H9 (cell line): Measurements from ENCODE around the gene ERC1. TPM values are rescaled to one million over a fixed set of nuclear protein-coding genes. Genes with fewer than 3 reads are reported as not detected.

Experiments used
- DNase-seq: peaks from one replicate; pipeline ENCODE4 v3.0.0-alpha.2; 2017
- H2AFZ ChIP-seq: one replicate; pipeline ENCODE4 v1.6.1; 2013; ENCODE audit warnings: mild to moderate bottlenecking, low read length, control low read depth, moderate library complexity
- H2AK5ac ChIP-seq: 2 replicates; pipeline ENCODE4 v1.6.1; 2013; ENCODE audit warnings: low read length, control low read depth, mixed read lengths; ENCODE audit not compliant: insufficient read length
- H2BK120ac ChIP-seq: one replicate; pipeline ENCODE4 v1.6.1; 2013; ENCODE audit warnings: low read depth, mild to moderate bottlenecking, low read length, control low read depth, inconsistent platforms; ENCODE audit not compliant: poor library complexity, severe bottlenecking
- H2BK12ac ChIP-seq: 2 replicates; pipeline ENCODE4 v1.6.1; 2013; ENCODE audit warnings: low read length, control low read depth, mixed read lengths, low read depth; ENCODE audit not compliant: insufficient read length
- H2BK15ac ChIP-seq: 2 replicates; pipeline ENCODE4 v1.6.1; 2013; ENCODE audit warnings: low read depth, low read length, control low read depth
- H2BK20ac ChIP-seq: one replicate; pipeline ENCODE4 v1.6.1; 2013; ENCODE audit warnings: low read depth, mild to moderate bottlenecking, low read length, control low read depth, inconsistent platforms; ENCODE audit not compliant: poor library complexity, severe bottlenecking
- H2BK5ac ChIP-seq: 2 replicates; pipeline ENCODE4 v1.6.1; 2013; ENCODE audit warnings: low read length, control low read depth, mixed read lengths; ENCODE audit not compliant: insufficient read length
- H3K14ac ChIP-seq: 2 replicates; pipeline ENCODE4 v1.6.1; 2013; ENCODE audit warnings: low read length, control low read depth; ENCODE audit not compliant: insufficient read depth
- H3K18ac ChIP-seq: 2 replicates; pipeline ENCODE4 v1.6.1; 2013; ENCODE audit warnings: low read depth, mild to moderate bottlenecking, mixed read lengths, low read length, control low read depth; ENCODE audit not compliant: insufficient read length
- H3K23ac ChIP-seq: 2 replicates; pipeline ENCODE4 v1.6.1; 2013; ENCODE audit warnings: low read length, control low read depth, mixed read lengths, low read depth; ENCODE audit not compliant: insufficient read length
- H3K23me2 ChIP-seq: 2 replicates; pipeline ENCODE4 v1.6.1; 2013; ENCODE audit warnings: low read depth, mild to moderate bottlenecking, mixed read lengths, low read length, control low read depth; ENCODE audit not compliant: insufficient read length, poor library complexity, severe bottlenecking
- H3K27ac ChIP-seq: 2 replicates; pipeline ENCODE4 v1.5.1; 2013; ENCODE audit warnings: low read length, control low read depth, mixed read lengths, low read depth; ENCODE audit not compliant: insufficient read length
- H3K27me3 ChIP-seq: 2 replicates; pipeline ENCODE4 v1.6.1; 2013; ENCODE audit warnings: low read length, control low read depth, inconsistent platforms; ENCODE audit not compliant: insufficient read depth
- H3K4ac ChIP-seq: 2 replicates; pipeline ENCODE4 v1.6.1; 2013; ENCODE audit warnings: low read depth, mild to moderate bottlenecking, control low read depth, inconsistent platforms, low read length, moderate library complexity
- H3K4me1 ChIP-seq: 2 replicates; pipeline ENCODE4 v1.6.1; 2013; ENCODE audit warnings: low read length, control low read depth, inconsistent platforms; ENCODE audit not compliant: insufficient read depth
- H3K4me2 ChIP-seq: 2 replicates; pipeline ENCODE4 v1.6.1; 2013; ENCODE audit warnings: low read length, control low read depth, mixed read lengths; ENCODE audit not compliant: insufficient read length, insufficient read depth
- H3K56ac ChIP-seq: 2 replicates; pipeline ENCODE4 v1.6.1; 2013; ENCODE audit warnings: low read depth, mild to moderate bottlenecking, mixed read lengths, low read length, control low read depth; ENCODE audit not compliant: insufficient read length
- H3K79me1 ChIP-seq: 2 replicates; pipeline ENCODE4 v1.6.1; 2013; ENCODE audit warnings: low read depth, mild to moderate bottlenecking, moderate library complexity, low read length, control low read depth, inconsistent platforms; ENCODE audit not compliant: insufficient read depth, poor library complexity, severe bottlenecking
- H3K79me2 ChIP-seq: 2 replicates; pipeline ENCODE4 v1.6.1; 2013; ENCODE audit warnings: low read length, control low read depth, inconsistent platforms; ENCODE audit not compliant: insufficient read depth
- H3K9ac ChIP-seq: 2 replicates; pipeline ENCODE4 v1.6.1; 2013; ENCODE audit warnings: low read length, control low read depth, mixed read lengths; ENCODE audit not compliant: insufficient read length; ENCODE audit errors: extremely low read depth
- H3K9me3 ChIP-seq: one replicate; pipeline ENCODE4 v1.6.1; 2013; ENCODE audit warnings: low read depth, low read length, inconsistent platforms; ENCODE audit not compliant: control insufficient read depth
- H3T11ph ChIP-seq: one replicate; pipeline ENCODE4 v1.6.1; 2013; ENCODE audit warnings: mild to moderate bottlenecking, low read length, control low read depth, inconsistent platforms
- H4K20me1 ChIP-seq: one replicate; pipeline ENCODE4 v1.6.1; 2013; ENCODE audit not compliant: control insufficient read depth, insufficient read length, insufficient read depth
- H4K5ac ChIP-seq: 2 replicates; pipeline ENCODE4 v1.6.1; 2013; ENCODE audit warnings: low read depth, mild to moderate bottlenecking, mixed read lengths, low read length, control low read depth; ENCODE audit not compliant: insufficient read length
- H4K8ac ChIP-seq: replicated peaks from 2 replicates; pipeline ENCODE4 v1.6.1; 2013; ENCODE audit warnings: low read length, control low read depth, mixed read lengths, low read depth; ENCODE audit not compliant: insufficient read length
- H4K91ac ChIP-seq: 2 replicates; pipeline ENCODE4 v1.6.1; 2013; ENCODE audit warnings: low read depth, mild to moderate bottlenecking, moderate library complexity, mixed read lengths, low read length, control low read depth; ENCODE audit not compliant: insufficient read length
- H3K27ac Mint-ChIP-seq, 3 experiments: 2 replicates in 2 of 3; 3 replicates in 1 of 3; pipeline ENCODE4 v1.8.0; 2020 to 2021; ENCODE audit warnings: mixed read lengths in 3 of 3, mild to moderate bottlenecking in 1 of 3, moderate library complexity in 1 of 3
- H3K27me3 Mint-ChIP-seq: 2 replicates; pipeline ENCODE4 v1.8.0; 2021; ENCODE audit warnings: low read depth, mild to moderate bottlenecking, moderate library complexity, mixed read lengths
- H3K36me3 Mint-ChIP-seq, 3 experiments: 2 replicates in 2 of 3; 3 replicates in 1 of 3; pipeline ENCODE4 v1.8.0; 2020 to 2021; ENCODE audit warnings: low read depth in 3 of 3, mixed read lengths in 3 of 3; ENCODE audit not compliant: insufficient read depth in 1 of 3
- H3K4me1 Mint-ChIP-seq, 2 experiments: 2 replicates each; pipeline ENCODE4 v1.8.0; 2020; ENCODE audit warnings: mixed read lengths in 2 of 2
- H3K4me3 Mint-ChIP-seq, 2 experiments: 2 replicates in 1 of 2; 3 replicates in 1 of 2; pipeline ENCODE4 v1.8.0; 2020 to 2021; ENCODE audit warnings: mild to moderate bottlenecking in 2 of 2, mixed read lengths in 2 of 2, moderate library complexity in 1 of 2
- H3K9me3 Mint-ChIP-seq, 2 experiments: 2 replicates in 1 of 2; 3 replicates in 1 of 2; pipeline ENCODE4 v1.8.0; 2020; ENCODE audit warnings: mild to moderate bottlenecking in 2 of 2, mixed read lengths in 2 of 2, moderate library complexity in 1 of 2
- CTCF ChIP-seq: fragments of 200-600 bp; sonication (generic); conservative IDR thresholded peaks from 3 replicates; pipeline ENCODE4 v1.8.0; 2021; ENCODE audit warnings: antibody characterized with exemption, mild to moderate bottlenecking
- WGBS: extraction: QIAGEN DNeasy Blood & Tissue Kit; methylation state at CpG from one replicate; pipeline ENCODE4 v1.1.7; 2013; ENCODE audit warnings: missing lambda C conversion rate, low lambda C conversion rate, mixed read lengths; ENCODE audit not compliant: insufficient read length; ENCODE audit errors: extremely low coverage; 5-methylcytosine and 5-hydroxymethylcytosine counted together
- total RNA-seq: library from RNA; stranded (reverse); gene quantifications from 2 replicates; pipeline ENCODE4 v1.2.1, GENCODE V29; 2021

ERC1 gene
- total RNA-seq, 1 experiment from 2014 or later: 51.2 TPM

GRCh38 chr12:1185460-1186182, 194.6 kb downstream of the ERC1 start:
- Histone ChIP-seq H3K18ac (no peak overlapping the region), H4K91ac (no peak overlapping the region), H3K4me2 (no peak overlapping the region), H3K4me1 (no peaks in the 10 kb centered on the region), H3K4ac (no peak overlapping the region), H3K79me1 (no peaks in the 10 kb centered on the region), H2BK5ac (no peak overlapping the region), H2BK20ac (no peak overlapping the region), H3K9ac (no peak overlapping the region), H4K20me1 (no peaks in the 10 kb centered on the region), H3K56ac (no peak overlapping the region), H3K27ac (no peak overlapping the region), H3K23ac (no peak overlapping the region), H2AK5ac (no peak overlapping the region), H4K8ac (no peak overlapping the region), H3T11ph (no peak overlapping the region), H3K23me2 (no peaks in the 10 kb centered on the region), H3K9me3 (no peaks in the 10 kb centered on the region), H2AFZ (no peak overlapping the region), H2BK15ac (no peak overlapping the region), H4K5ac (no peak overlapping the region), H3K79me2 (no peaks in the 10 kb centered on the region), H2BK12ac (no peak overlapping the region), H2BK120ac (no peak overlapping the region), H3K27me3 (no peaks in the 10 kb centered on the region), H3K14ac (no peak overlapping the region)
- no peak for DNase-seq
- Mint-ChIP-seq H3K27ac (peak overlapping the region in 2 of 3 experiments; percentile 68 to 98; a peak in 4 of 7 replicates), H3K4me1 (peaks cover 9 to 19% of the 10 kb centered on the region in 2 experiments), H3K9me3 (no peaks in the 10 kb centered on the region), H3K4me3 (no peak overlapping the region), H3K36me3 (peaks cover under 1 to 37% (median 29%) of the 10 kb centered on the region in 3 experiments; a peak in 6 of 7 replicates), H3K27me3 (no peaks in the 10 kb centered on the region)
- WGBS: no CpG with 5 or more reads among the region's 3 CpGs
- no peak for TF ChIP-seq CTCF
